MCF 10A (cell line): Measurements from ENCODE around the gene GARIN5A. TPM values are rescaled to one million over a fixed set of nuclear protein-coding genes. Genes with fewer than 3 reads are reported as not detected.

ENCODE experiments used
- BruUV-seq: library from RNA; stranded (reverse); fragments of 400-500 nt; replicated peaks from 2 replicates; lab custom pipeline; 2021; lab: Mats Ljungman, UMichigan
- CTCF ChIA-PET: fragments of 300-600 bp; sonication (Branson Sonifier 250); formaldehyde crosslinking; extraction: SDS; loops from one replicate; lab custom pipeline; 2021; ENCODE audit warnings: antibody characterized with exemption, inconsistent platforms; lab: Yijun Ruan, JAX
- POLR2A ChIA-PET: fragments of 300-600, 350-650 bp; sonication (Branson Sonifier 250); formaldehyde crosslinking; extraction: SDS; loops from one replicate; lab custom pipeline; 2020; ENCODE audit warnings: antibody characterized with exemption, inconsistent platforms; lab: Yijun Ruan, JAX
- DNase-seq: peaks from one replicate; pipeline ENCODE4 v3.0.0-alpha.2; 2018; ENCODE audit not compliant: unreplicated experiment
- H3K27ac Mint-ChIP-seq: one replicate; pipeline ENCODE4 v1.8.0; 2022; ENCODE audit warnings: mild to moderate bottlenecking, low read depth, mixed read lengths; ENCODE audit not compliant: unreplicated experiment
- H3K27me3 Mint-ChIP-seq: one replicate; pipeline ENCODE4 v1.8.0; 2022; ENCODE audit warnings: mixed read lengths; ENCODE audit not compliant: insufficient read depth, unreplicated experiment
- H3K36me3 Mint-ChIP-seq: one replicate; pipeline ENCODE4 v1.8.0; 2022; ENCODE audit warnings: mild to moderate bottlenecking, moderate library complexity, mixed read lengths; ENCODE audit not compliant: insufficient read depth, unreplicated experiment
- H3K4me1 Mint-ChIP-seq: one replicate; pipeline ENCODE4 v1.8.0; 2022; ENCODE audit warnings: mixed read lengths; ENCODE audit not compliant: insufficient read depth, unreplicated experiment
- H3K4me3 Mint-ChIP-seq: one replicate; pipeline ENCODE4 v1.8.0; 2022; ENCODE audit warnings: mild to moderate bottlenecking, moderate library complexity, mixed read lengths; ENCODE audit not compliant: unreplicated experiment
- H3K9me3 Mint-ChIP-seq: one replicate; pipeline ENCODE4 v1.8.0; 2022; ENCODE audit warnings: mixed read lengths; ENCODE audit not compliant: unreplicated experiment
- CTCF ChIP-seq: fragments of 200-600 bp; IDR thresholded peaks from one replicate; pipeline ENCODE4 v1.8.0; 2022; ENCODE audit warnings: antibody characterized with exemption, mild to moderate bottlenecking; ENCODE audit not compliant: unreplicated experiment
- intact Hi-C: fragments of 100-400 bp; cut with micrococcal nuclease; formaldehyde crosslinking; loops from 2 replicates; pipeline ENCODE4 v1.14.1; 2022
- total RNA-seq: library from RNA; stranded (reverse); gene quantifications from 2 replicates; pipeline ENCODE4 v1.2.3, GENCODE V29; 2022

The GARIN5A gene
- total RNA-seq, 1 experiment from 2014 or later = 1.5 TPM

- no peak for TF ChIP-seq CTCF
- no TSS peak for BruUV-seq
- Mint-ChIP-seq H3K9me3 (no peaks in the 10 kb centered on the region), H3K27ac (no peak overlapping the region), H3K36me3 (no peaks in the 10 kb centered on the region), H3K4me3 (no peak overlapping the region), H3K4me1 (no peaks in the 10 kb centered on the region), H3K27me3 (peaks cover 15% of the 10 kb centered on the region)
- ChIA-PET CTCF (interaction anchor here (0.6 kb wide), 1 partner anchor 1768 kb away, joined by 3 read pairs; no protein-coding TSS in a partner anchor), POLR2A (no interaction called here)
- intact Hi-C loops = no loop called here
- DNase-seq = no peak
Observed at GRCh38 chr19:50419580-50420035, 57.0 kb downstream of the GARIN5A start.

GRCh38 chr19:50419022-50419579 is 57.5 kb downstream of the GARIN5A start:
- intact Hi-C loops = no loop called here
- BruUV-seq = no TSS peak
- H3K36me3 Mint-ChIP-seq = no peaks in the 10 kb centered on the region
- POLR2A ChIA-PET = no interaction called here
- no peaks in the 10 kb centered on the region for H3K4me1 Mint-ChIP-seq
- no peak for TF ChIP-seq CTCF
- no peak for DNase-seq
- CTCF ChIA-PET = interaction anchor here (0.6 kb wide), 1 partner anchor 1769 kb away, joined by 3 read pairs; no protein-coding TSS in a partner anchor
- no peak overlapping the region for H3K4me3 Mint-ChIP-seq
- no peak overlapping the region for H3K27ac Mint-ChIP-seq
- H3K9me3 Mint-ChIP-seq = no peaks in the 10 kb centered on the region
- peaks cover 15% of the 10 kb centered on the region for H3K27me3 Mint-ChIP-seq

- ChIA-PET POLR2A (no interaction called here), CTCF (no interaction called here)
- Mint-ChIP-seq H3K4me1 (no peaks in the 10 kb centered on the region), H3K27ac (no peak within 1 kb of the TSS), H3K9me3 (no peaks in the 10 kb centered on the region), H3K36me3 (no peaks in the 10 kb centered on the region), H3K27me3 (peaks cover 15% of the 10 kb centered on the region), H3K4me3 (no peak within 1 kb of the TSS)
- no peak for TF ChIP-seq CTCF
- BruUV-seq = no TSS peak
- DNase-seq = no peak
- intact Hi-C loops = no loop called here
Observed at GRCh38 chr19:50418176-50419021, 58.2 kb downstream of the GARIN5A start, which contains the start of gene SPIB. Gene SPIB, plus strand, starts transcription at chr19:50418938. Its CDS starts 25 bp downstream, at chr19:50418963.
